ENCODE results near the gene F5.

Gene F5

DNA sequence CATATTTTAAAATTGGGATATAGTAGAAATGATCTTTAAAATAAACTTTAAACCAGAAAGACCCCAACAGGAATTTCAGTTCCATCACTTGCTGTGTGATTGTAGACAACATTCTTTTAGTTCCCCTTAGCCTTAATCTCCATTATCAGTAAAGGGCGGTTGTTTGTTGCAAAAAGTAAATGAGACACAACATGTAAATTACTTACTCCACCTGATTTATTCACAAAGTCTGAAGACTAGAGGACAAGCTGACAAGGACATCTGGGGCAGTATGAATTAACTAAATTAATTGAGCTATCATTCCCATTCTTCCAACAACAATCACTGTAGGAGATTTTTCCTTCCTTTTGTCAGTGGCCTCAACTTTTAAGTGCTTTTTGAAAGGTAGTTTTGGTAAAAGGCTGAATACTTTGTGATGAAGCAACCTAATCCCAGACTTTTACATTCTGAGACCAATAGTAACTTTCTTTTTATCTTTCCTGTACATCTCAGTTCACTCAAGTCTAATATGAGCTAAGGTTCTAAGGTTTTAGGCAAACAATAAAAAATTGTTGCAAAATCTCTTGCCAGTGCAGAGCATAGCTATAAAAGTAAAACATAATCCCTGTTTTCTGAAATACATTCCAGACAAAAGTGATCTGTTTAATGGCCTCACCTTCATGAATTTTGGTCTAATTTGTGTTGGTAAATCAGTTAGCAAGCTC lies 106.8 kb downstream of the F5 start:
- TF ChIP-seq, protein P1, sequence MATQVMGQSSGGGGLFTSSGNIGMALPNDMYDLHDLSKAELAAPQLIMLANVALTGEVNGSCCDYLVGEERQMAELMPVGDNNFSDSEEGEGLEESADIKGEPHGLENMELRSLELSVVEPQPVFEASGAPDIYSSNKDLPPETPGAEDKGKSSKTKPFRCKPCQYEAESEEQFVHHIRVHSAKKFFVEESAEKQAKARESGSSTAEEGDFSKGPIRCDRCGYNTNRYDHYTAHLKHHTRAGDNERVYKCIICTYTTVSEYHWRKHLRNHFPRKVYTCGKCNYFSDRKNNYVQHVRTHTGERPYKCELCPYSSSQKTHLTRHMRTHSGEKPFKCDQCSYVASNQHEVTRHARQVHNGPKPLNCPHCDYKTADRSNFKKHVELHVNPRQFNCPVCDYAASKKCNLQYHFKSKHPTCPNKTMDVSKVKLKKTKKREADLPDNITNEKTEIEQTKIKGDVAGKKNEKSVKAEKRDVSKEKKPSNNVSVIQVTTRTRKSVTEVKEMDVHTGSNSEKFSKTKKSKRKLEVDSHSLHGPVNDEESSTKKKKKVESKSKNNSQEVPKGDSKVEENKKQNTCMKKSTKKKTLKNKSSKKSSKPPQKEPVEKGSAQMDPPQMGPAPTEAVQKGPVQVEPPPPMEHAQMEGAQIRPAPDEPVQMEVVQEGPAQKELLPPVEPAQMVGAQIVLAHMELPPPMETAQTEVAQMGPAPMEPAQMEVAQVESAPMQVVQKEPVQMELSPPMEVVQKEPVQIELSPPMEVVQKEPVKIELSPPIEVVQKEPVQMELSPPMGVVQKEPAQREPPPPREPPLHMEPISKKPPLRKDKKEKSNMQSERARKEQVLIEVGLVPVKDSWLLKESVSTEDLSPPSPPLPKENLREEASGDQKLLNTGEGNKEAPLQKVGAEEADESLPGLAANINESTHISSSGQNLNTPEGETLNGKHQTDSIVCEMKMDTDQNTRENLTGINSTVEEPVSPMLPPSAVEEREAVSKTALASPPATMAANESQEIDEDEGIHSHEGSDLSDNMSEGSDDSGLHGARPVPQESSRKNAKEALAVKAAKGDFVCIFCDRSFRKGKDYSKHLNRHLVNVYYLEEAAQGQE (IDR thresholded peaks at IDR 0.05; ENCODE audit: low read depth) = no peak
- no peak for TF ChIP-seq CEBPB (IDR thresholded peaks at IDR 0.05)

DNA sequence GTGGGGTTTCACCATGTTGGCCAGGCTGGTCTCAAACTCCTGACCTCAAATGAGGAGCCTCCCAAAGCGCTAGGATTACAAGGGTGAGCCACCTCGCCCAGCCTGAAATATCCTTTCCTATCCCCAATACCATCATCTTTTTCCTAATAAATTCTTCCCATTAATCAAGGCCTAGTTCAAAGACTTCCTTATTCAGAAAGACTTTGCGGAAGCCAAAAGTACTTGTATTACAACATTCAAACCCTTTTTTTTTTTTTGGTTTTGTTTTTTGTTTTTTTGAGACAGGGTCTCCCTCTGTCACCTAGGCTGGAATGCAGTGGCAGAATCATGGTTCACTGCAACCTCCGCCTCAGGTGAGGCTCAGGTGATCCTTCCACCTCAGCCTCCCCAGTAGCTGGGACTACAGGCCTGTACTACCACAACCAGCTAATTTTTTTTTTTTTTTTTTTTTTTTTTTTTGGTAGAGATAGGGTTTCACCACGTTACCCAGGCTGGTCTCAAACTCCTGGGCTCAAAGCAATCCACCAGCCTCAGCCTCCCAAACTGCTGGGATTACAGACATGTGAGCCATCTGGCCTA lies 108.1 kb downstream of the F5 start:
- TF ChIP-seq FOXM1 (IDR thresholded peaks at IDR 0.05; ENCODE audit: borderline replicate concordance, low read depth) (no peak), EP300 (IDR thresholded peaks at IDR 0.05; ENCODE audit: borderline replicate concordance) (no peak), EGR1 (IDR thresholded peaks at IDR 0.05) (no peak), RAD21 (IDR thresholded peaks at IDR 0.05; ENCODE audit: low read depth) (no peak), ZBTB7A (IDR thresholded peaks at IDR 0.05; ENCODE audit: low read depth) (no peak), TCF12 (IDR thresholded peaks at IDR 0.05; ENCODE audit: low read depth) (no peak), NFIC (IDR thresholded peaks at IDR 0.05) (no peak), YY1 (IDR thresholded peaks at IDR 0.05; ENCODE audit: low read depth) (no peak), USF1 (IDR thresholded peaks at IDR 0.05) (no peak), TEAD4 (IDR thresholded peaks at IDR 0.05) (no peak), CEBPB (IDR thresholded peaks at IDR 0.05) (no peak), CREB1 (IDR thresholded peaks at IDR 0.05; ENCODE audit: low read depth) (no peak), TAF1 (IDR thresholded peaks at IDR 0.05; ENCODE audit: low read depth) (no peak)
- TF ChIP-seq, protein P1 (IDR thresholded peaks at IDR 0.05; ENCODE audit: low read depth) = no peak

DNA sequence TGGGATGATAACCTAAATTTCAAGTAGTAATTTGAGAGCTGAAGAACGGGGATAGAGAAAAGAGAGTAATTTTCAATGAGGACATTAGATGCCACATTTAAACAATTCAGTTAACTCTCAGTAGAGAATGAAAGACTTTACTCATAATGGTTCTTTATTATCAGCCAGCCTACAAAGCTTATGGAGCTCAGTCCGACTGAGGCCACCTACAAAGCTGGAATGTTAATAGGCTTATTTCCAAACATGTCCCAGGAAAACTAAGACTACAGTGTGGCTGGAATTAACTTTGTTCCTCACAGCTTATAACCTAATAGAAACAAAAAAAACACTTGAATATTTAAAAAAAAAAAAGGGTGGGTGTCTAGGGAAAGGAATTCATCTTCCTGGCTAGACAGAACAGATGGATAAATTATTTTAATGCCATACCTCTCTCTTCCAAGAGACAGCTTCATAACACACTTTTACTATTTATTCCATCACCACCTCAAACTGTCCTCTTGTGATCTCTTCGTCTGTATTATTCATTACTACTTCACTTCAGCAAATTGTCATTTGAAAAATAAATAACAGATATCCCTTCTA lies 110.4 kb downstream of the F5 start:
- TF ChIP-seq NFIC (IDR thresholded peaks at IDR 0.05) (no peak), FOXM1 (IDR thresholded peaks at IDR 0.05; ENCODE audit: borderline replicate concordance, low read depth) (no peak), RAD21 (IDR thresholded peaks at IDR 0.05; ENCODE audit: low read depth) (no peak), YY1 (IDR thresholded peaks at IDR 0.05; ENCODE audit: low read depth) (no peak), ZBTB7A (IDR thresholded peaks at IDR 0.05; ENCODE audit: low read depth) (no peak), USF1 (IDR thresholded peaks at IDR 0.05) (no peak), CREB1 (IDR thresholded peaks at IDR 0.05; ENCODE audit: low read depth) (no peak), TEAD4 (IDR thresholded peaks at IDR 0.05) (no peak)
- TF ChIP-seq, protein P2, sequence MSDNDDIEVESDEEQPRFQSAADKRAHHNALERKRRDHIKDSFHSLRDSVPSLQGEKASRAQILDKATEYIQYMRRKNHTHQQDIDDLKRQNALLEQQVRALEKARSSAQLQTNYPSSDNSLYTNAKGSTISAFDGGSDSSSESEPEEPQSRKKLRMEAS (IDR thresholded peaks at IDR 0.05) = no peak

DNA sequence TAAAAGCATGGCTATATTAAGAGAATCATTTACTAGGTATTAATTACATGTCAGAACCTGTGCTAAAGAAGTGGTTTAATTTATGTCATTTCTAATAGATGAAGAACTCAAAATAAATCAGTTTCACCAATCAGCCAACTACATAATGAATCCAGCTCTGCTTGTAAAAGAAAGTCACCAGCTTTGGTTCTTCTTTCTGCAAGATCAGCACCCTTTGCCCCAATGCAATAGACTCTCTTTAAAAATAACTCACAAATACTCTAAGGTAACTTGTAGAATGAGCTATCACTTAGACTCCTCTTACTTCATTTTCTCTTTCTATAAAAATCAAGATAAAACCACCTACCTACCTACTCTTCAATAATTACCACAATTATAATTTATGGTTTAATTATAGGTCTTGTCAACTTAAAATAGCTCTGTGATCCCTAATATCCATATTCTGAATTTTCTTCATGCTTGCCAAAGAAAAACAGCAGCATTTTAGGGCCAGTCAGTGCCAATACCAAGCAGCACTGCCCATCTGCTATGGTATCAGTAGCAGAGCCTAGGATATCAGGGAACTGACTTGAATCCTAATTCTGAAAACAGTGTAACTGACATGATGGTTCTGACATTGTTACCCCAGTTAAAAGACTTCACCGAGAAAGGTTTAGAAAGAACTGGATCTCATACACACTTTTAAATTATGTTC lies 111.8 kb downstream of the F5 start:
- TF ChIP-seq, protein P2 (IDR thresholded peaks at IDR 0.05) = no peak
- no peak for TF ChIP-seq NFIC (IDR thresholded peaks at IDR 0.05)
- TF ChIP-seq, protein P1 (IDR thresholded peaks at IDR 0.05; ENCODE audit: low read depth) = no peak
- no peak for TF ChIP-seq TAF1 (IDR thresholded peaks at IDR 0.05; ENCODE audit: low read depth)
- no peak for TF ChIP-seq EP300 (IDR thresholded peaks at IDR 0.05; ENCODE audit: borderline replicate concordance)
- no peak for TF ChIP-seq CEBPB (IDR thresholded peaks at IDR 0.05)
- TF ChIP-seq ZBTB7A (IDR thresholded peaks at IDR 0.05; ENCODE audit: low read depth) = no peak

Data from Ishikawa (cell line).